GM18951 (cell line): ENCODE data around the gene GCN1.
"Not testable (repeated sequence)": the region's sequence is repeated elsewhere in the genome, so short reads cannot be mapped to it uniquely, and the experiment has no call there.

Experiments used
- POLR2A ChIP-seq: IDR thresholded peaks from 4 replicates; pipeline ENCODE4 v1.6.1; 2011; ENCODE audit warnings: mild to moderate bottlenecking; ENCODE audit not compliant: insufficient read length, insufficient read depth; ENCODE audit errors: extremely low read depth
- in situ Hi-C: fragments of 300-500 bp; cut with MboI; formaldehyde crosslinking; loops from one replicate; pipeline ENCODE4 v1.12.0; 2022; ENCODE audit warnings: low sequenced_read_pairs, mixed read lengths, inconsistent platforms; ENCODE audit not compliant: unreplicated experiment

The GCN1 gene, protein sequence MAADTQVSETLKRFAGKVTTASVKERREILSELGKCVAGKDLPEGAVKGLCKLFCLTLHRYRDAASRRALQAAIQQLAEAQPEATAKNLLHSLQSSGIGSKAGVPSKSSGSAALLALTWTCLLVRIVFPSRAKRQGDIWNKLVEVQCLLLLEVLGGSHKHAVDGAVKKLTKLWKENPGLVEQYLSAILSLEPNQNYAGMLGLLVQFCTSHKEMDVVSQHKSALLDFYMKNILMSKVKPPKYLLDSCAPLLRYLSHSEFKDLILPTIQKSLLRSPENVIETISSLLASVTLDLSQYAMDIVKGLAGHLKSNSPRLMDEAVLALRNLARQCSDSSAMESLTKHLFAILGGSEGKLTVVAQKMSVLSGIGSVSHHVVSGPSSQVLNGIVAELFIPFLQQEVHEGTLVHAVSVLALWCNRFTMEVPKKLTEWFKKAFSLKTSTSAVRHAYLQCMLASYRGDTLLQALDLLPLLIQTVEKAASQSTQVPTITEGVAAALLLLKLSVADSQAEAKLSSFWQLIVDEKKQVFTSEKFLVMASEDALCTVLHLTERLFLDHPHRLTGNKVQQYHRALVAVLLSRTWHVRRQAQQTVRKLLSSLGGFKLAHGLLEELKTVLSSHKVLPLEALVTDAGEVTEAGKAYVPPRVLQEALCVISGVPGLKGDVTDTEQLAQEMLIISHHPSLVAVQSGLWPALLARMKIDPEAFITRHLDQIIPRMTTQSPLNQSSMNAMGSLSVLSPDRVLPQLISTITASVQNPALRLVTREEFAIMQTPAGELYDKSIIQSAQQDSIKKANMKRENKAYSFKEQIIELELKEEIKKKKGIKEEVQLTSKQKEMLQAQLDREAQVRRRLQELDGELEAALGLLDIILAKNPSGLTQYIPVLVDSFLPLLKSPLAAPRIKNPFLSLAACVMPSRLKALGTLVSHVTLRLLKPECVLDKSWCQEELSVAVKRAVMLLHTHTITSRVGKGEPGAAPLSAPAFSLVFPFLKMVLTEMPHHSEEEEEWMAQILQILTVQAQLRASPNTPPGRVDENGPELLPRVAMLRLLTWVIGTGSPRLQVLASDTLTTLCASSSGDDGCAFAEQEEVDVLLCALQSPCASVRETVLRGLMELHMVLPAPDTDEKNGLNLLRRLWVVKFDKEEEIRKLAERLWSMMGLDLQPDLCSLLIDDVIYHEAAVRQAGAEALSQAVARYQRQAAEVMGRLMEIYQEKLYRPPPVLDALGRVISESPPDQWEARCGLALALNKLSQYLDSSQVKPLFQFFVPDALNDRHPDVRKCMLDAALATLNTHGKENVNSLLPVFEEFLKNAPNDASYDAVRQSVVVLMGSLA (N-terminal part only)

DNA sequence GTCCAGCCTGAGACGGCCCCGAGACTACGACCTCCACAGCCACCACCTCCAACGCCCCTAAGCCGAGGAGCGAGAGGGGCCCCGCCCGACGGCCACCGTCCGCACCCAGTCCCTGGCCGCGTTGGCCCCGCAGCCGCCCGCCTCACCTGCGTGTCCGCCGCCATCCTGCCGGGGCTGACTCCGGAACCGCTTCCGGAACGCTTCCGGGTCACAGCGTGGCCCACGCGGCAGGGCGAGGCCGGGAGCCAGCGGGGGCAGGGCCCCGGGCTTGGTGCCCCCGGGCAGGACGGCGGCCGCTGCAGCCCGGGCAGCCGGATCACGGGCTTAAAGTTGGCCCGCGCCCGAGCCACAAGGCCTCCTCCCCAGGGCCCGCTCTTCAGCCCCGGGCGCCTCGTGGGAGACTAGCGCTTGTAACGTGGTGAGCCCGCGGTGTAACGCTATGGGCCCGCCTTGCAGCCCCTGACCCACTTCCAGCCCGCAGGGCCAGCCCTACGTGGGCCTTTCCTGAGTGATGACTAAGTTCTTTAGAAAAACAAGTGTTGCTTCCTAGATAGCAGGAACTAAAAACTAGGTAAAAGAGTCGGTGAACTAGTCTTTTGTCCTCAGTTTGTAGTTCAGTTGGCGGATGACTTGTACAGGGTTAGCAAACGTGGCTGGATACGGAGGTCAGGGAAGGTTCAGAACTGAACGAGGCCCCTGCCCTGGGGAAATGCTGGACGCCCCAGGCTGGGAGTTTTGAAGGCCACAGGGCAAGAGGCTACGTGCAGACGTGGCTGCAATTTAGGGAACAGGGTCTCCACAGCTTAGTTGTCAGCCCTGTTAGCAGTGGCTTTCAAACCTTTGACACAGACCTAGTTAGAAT lies at the start of gene GCN1:
Gene GCN1 (minus strand): TSS at position 182 of the 862 bp plus-strand sequence. CDS start 18 bp downstream, at position 164.
- TF ChIP-seq POLR2A: peak; percentile 95
- in situ Hi-C loops: no loop called here

DNA sequence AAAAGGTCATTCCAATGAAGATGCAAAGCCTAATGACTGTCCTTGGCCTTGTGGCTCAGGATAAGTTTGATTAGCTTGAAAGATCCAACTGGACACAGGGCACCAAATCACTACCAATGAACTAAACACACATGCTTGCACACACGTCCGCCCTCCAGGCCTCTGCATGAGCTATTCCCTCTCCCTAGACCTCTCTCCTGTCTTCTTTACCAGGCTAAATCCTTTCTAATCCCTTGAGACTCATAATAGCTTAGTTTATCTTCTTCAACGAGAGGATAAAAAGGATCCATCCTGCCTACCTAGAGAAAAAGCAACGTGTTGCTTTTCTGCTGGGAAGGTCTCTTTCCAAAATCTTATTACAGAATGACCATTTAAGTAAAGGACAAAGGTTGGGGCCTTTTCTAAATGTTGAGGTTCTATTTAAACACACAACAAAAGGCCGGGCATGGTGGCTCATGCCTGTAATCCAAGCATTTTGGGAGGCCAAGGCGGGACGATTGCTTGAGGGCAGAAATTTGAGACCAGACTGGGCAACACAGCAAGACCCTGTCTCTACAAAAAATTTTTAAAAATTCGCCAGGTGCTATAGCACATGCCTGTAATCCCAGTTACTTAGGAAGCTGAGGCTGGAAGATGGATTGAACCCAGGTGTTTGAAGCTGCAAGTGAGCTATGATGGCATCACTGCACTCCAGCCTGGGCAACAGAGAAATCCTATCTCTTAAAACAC lies 48.6 kb upstream of the GCN1 start:
- no peak for TF ChIP-seq POLR2A
- in situ Hi-C loops: no loop called here

DNA sequence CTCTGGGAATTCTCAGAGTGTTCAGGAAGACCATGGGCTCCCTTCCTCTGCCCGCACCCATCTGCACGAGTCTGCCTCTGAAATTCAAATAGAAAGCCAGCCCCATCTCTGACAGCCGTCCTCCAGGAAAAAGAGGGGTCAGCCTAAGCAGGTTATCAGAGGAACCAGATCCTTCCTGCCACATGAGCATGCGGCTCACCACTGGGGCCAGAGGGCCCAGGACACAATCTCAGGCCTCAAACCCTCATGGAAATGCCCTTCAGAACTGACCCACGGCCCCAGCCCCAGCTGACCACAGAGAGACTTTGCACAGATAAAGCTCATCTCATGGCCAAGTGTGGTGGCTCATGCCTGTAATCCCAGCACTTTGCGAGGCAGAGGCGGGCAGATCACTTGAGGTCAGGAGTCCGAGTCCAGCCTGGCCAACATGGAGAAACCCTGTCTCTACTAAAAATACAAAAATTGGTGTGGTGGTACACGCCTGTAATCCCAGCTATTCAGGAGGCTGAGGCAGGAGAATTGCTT lies 47.8 kb upstream of the GCN1 start:
- in situ Hi-C loops: no loop called here
- no peak for TF ChIP-seq POLR2A

DNA sequence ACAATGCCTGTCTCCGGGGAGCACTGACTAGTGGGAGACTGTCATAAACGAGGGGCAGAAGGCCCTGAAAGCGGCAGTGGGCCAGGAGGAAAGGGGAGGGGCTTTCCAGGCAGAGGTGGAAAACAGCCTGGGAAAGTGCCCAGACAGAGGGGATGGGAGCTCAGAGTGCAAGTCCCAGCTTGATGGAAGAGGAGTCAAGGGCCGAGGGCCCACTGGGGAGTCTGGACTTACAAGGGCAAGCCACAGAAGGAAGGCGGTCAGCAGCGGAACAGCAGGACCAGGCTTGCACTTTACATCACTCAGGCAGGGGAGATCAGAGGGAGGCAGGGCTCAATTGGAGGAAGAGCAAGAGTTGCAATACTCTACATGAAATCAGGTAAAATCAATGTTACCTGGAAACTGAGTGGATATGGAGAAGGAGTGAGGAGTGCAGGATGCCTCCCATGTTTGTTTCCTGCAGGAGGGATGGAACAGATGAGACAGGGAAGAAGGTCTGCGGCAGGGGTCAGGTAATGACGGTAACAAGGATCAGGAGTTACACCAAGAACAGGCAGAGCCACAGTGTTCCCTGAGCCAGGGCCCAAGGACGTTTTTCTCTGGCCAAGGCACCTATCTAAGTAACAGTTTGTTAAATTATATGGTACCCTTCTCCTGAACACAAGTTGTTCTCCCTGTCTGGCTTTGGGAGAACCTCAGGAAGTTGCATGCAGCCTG lies 47.2 kb upstream of the GCN1 start:
- in situ Hi-C loops: no loop called here
- no peak for TF ChIP-seq POLR2A

DNA sequence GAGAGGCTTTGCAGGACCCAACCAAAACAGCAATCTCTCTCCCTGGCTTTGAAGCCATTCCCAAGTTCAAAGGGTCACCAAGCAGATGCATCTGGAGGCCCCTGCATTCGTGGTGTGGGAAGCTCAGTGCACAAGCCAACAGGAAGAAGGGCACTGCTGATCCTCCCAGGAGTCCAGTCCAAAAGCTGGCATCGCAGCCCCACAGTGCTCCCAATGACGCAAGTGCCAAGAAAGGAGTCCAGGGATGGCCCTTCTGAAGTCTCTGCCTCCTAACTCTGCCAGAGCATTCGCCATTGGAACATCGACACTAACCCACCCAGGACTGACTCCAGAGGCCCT lies 45.9 kb upstream of the GCN1 start:
- in situ Hi-C loops: no loop called here
- no peak for TF ChIP-seq POLR2A

DNA sequence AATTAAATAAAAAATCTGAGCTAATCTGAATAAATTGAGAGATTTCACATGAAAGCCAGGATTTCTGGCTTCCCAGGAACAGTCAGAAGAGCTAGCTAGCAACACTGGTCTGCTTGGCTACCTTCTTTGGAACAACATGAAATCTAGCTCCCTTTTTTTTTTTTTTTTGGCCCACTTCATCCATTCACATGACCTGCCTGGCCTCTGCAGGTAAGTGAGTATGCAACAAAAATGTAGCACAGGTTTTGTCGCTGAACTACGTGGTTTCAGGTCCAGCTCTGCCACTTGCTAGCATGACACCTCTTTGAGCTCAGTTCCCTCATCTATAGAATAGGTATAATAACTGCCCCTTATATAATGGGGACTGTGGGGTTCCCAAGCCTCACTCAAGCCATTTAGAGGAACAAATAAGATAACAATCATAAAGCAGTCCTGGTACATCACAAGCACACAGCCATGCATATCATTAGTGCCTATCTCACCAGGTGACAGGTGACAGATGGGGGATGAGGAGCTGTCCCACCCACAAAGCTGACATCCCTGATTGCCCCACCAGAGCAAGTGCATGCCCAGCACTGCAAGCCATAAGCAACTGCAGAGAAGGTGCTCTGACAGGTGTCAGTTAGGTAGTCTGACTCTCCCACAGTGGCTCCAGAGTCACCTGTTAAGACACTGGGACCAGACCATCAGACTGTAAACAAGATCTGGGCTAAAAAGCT lies 45.4 kb upstream of the GCN1 start:
- no peak for TF ChIP-seq POLR2A
- in situ Hi-C loops: no loop called here

DNA sequence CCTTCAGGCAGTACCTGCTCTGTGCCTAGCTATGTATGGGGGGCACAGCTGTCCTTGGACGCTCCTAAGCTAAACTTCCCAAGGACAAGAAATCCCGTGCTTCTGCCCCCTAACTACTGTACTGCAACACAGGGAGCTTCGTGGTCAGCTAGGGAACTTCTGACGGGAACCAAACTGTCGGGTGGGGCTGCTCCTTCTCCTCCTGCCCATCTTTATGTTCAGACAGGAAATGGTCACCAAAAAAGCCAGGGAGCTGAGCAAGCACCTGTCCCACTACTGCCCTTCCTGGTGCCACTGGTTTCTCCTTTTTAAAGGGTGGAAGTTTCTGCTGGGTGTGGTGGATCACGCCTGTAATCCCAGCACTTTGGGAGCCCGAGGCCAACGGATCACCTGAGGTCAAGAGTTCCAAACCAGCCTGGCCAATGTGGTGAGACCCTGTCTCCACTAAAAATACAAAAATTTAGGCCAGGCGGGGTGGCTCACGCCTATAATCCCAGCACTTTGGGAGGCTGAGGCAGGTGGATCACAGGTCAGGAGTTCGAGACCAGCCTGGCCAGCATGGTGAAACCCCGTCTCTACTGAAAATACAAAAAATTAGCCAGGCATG lies 44.4 kb upstream of the GCN1 start:
- TF ChIP-seq POLR2A: no peak
- in situ Hi-C loops: no loop called here

DNA sequence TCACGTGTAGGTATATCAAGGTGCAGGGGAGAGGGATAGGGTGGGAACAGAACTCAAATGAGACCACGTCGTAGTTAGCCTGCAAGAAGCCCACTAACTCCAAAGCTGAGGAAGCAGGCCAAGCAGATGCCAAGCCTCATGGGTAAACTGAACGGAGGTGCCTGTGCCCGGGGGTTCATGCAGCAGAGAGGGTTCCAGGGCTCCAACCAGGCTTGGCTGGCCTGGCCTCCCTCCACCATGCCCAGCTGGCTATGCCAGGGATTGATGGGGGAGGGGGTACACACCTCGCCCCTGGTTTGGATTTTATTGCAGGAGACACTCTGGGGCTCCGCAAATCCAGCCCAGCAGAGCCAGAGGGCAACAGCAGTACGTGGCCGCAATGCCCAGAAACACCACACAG lies 43.7 kb upstream of the GCN1 start:
- no peak for TF ChIP-seq POLR2A
- in situ Hi-C loops: no loop called here

DNA sequence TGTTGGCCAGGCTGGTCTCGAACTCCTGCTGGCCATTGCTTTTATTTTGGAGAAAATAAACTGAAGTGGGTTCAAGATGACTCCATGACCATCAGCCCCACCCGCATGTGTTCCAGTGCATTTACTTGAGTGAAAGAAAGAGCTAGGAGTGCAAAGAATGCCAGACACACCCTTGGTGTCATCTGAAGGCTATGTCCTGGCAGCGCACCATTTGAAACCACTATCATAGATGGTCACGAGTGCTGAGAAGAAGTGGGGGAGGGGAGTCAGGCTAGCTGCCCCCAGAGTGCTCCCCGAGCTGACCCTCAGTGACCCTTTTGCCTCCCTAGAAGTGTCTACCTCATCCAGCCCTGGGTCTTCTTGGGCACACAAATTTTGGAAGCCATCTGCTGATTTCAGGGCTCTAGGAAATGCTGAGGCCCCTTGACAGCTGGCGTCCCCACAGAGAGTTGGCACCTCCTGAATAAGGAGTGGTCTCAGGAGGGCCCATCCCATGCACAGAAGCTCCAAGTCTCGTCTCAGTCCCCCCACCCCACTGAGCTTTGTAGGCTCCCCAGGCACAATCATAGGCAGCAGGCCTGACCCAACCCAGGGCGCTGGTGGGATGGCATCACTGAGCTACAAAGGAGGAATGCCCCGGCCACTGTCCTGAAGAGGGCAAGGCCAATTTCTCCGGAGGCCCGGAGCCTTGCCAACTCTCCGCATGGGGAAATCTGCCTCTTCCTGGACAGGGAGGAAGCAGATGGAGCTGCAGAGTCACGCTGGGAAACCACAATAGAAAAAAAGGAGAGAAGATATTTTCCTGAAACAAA lies 43.1 kb upstream of the GCN1 start:
- TF ChIP-seq POLR2A: no peak
- in situ Hi-C loops: no loop called here

DNA sequence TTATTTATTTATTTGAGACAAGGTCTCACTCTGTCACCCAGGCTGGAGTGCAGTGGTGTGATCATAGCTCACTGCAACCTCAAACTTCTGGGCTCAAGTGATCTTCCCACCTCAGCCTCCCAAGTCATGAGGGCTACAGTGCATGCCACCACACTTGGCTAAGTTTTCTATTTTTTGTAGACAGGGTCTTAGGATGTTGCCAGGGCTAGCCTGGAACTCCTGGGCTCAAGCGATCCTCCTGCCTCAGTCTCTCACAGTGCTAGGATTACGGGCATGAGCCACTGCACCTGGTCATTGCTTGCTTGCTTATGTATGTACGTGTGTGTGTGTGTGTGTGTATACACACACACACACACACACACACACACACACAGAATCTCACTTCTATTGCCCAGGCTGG lies 42.3 kb upstream of the GCN1 start:
- in situ Hi-C loops: not testable (repeated sequence)
